ENCODE results near the gene HOXB5.

HOXB5 gene

DNA sequence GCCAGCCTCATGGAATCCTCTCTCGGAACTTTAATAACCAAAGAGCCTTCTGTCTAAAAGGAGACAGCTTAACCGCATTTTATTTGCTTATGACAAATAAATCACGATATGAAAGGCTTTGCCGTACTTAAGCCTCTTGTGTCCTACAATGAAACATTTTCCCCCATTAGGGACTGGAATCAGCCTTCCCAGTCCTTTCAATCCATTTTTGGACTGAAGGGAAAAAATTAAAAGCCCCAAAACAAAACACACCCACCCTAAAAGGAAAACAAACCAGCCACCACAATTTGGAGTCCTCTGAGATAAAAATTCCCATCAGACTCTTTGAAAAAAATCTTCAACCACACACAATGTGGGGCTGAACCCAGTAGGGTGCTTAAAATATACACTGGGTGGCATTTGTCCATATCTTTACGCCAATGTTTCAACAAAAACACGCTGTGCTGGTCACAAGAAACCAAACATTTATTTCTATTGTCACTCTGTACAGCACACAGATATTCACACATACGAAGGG, 18.5 kb downstream of the HOXB5 start:
- no peak for DNase-seq (ENCODE audit: low read depth, low spot score)

DNA sequence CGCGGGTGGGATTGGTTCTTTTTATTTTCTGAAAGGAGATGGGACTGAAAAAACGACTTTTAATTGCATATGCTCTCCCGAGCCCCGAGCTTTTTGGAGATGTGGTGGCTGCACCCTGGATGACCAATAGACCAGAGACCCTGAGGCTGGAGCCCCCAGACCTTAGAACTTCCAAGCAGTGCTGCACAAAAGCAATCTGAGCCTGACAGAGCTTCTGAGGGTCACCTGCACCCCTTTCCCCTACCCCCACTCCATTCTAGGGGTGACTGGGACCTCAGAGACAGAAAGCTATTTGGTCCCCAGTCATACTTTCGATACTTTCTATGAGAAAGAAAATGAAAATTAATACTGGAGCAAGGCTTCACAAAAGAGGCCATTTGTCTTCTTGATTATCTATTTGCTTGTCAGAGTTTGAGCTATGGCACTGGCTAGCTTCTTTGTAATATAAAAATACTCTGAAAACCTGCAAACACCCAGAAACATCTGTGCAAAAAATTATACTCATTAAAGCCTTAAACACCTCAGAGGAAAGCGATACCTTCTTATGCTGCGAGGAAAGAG, 19.0 kb downstream of the HOXB5 start:
- no peak for DNase-seq (ENCODE audit: low read depth, low spot score)

DNA sequence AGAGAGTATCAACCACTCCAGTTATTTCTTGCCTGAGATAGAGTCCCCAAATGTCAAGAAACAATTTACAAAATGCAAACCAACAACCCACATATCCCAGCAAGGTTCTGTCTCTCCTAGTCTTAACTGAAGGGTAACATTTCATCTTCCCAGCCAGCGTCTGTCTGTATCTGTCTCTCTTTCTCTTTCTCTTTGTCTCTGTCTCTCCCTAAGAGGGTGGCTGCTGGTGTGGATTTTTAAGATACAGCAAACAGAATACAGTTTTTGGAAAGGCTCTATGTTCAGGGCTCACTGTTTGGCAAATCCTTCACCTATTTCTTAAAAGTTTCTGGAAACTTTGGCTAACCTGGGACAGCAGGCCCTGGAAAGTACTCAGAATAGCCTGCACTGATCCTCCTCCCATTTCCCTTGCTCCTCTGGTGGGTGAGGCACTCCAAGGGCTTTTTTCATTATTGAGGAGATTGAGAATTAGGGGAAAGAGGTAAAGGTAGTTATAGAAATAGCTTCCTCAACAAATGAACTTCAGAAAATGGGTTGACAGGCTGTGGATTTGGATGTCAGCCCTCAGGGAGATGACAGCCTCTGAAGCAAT, 21.7 kb downstream of the HOXB5 start:
- DNase-seq (ENCODE audit: low read depth, low spot score), result no peak

DNA sequence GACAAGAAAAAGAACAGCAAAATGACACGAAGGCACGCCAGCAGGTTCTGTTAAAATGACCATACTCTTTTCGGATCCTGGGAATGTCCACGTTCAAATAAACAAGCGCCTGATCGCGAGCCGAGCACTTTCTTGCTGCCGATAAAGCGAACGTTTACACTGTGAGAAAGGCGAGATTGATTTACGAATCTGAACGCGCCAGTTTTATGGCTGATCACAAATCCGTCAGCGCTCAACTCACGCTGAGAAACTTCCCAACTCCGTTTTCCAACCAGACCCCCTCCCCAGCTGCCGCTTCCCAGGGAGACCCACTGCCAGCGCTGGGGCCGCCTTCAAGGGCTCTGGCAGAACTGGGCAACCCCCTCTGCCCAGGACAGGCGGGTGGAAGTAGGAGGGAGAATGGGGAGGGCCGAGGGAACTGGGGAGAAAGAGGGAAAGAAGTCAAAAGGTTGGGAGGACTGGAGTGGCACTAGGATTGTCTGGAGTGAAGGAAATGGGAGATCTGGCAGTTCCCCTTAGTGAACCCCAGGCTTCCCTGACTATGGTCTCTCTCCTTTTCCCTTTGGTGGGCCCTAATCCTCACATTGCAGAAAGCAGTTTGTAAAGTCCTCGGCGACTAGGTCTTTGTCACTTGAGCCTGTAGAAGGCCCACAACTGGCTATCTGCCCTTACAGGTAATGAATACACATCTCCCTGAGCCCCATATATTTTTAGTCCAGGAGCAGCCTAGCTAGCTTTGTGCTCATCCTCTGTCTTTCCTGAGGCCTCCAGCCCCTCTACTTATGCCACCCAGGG, 22.4 kb downstream of the HOXB5 start:
- DNase-seq (ENCODE audit: low read depth, low spot score), result no peak

DNA sequence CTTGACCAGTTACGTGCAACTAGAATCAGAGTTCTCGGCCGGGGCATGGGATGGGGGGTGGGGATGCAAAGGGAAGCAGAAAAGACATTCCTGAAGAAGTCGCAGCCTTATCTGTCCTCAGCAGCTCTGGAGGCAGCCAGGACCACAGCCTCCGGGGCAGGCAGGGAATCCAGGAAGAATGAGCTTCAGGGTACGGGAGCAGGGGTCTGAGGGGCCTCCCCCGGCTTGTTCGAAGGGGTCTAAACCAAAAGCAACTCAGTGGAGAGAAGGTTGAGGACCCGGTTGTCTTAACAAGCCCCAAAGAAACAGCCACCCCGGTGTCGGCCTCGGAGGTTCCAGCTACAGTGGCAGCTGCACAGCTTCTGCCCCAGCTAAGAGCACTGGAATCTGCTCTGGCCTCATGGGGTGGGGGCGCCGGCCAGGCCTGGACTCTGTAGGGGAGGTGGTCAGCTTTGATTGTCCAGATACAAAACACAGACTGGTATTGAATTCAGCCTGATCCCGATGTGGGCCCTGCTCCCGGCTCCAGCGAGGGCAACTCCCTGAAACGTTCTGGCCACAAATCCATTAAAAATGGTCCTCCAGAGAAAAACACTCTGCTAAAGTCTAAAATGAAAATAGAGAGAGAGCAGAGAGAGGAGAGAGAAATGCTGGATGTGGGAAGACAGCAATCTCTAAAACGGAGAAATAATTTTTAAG, 23.1 kb downstream of the HOXB5 start:
- peak; percentile 87 for DNase-seq (ENCODE audit: low read depth, low spot score)

DNA sequence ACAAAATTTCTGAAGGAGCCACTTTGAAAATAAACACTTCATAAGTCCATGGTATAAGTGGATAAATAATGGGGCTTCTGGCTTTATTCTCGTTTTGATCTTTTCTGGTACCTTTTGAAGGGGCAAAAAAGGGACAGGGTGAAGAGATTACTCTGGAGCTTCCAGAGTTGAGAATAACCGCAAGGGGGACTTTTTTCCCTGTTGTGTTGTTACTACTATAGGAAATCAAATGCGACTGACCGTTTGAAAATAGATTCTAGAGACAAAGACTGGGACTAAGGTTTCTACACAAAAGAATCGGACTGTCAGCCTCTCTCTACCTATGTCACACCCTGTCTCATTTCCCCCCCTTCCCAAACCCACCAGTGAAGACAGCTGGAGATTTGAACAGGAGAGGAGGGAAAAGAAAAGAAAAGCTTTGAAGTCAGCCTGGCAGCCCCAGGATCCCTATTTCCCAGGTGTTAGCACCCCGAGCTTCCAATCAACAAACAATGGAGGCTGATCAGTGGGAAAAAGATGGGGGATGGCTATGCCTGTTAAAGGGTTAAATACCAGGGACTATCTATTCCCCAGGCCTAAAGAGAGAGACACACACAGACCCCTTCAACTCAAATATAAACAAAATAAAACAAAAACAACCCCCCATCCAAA, 23.8 kb downstream of the HOXB5 start:
- no peak for DNase-seq (ENCODE audit: low read depth, low spot score)

DNA sequence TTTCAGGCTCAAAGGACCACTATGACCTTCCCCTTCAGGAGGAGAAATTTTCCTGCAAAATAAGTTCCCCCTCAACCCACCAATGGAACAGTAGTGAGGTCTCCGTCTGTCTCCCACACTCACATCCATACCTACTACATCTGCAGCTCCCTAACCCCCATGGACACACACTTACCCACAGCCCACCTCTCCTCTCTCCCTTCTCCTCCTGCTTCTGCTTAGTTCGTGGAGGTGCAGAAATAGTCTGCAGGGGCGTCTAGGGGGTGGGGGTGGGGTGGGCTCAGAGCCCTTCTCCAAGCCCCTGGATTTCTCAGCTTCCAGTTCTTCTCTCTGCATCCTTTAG, 24.4 kb downstream of the HOXB5 start:
- no peak for DNase-seq (ENCODE audit: low read depth, low spot score)

DNA sequence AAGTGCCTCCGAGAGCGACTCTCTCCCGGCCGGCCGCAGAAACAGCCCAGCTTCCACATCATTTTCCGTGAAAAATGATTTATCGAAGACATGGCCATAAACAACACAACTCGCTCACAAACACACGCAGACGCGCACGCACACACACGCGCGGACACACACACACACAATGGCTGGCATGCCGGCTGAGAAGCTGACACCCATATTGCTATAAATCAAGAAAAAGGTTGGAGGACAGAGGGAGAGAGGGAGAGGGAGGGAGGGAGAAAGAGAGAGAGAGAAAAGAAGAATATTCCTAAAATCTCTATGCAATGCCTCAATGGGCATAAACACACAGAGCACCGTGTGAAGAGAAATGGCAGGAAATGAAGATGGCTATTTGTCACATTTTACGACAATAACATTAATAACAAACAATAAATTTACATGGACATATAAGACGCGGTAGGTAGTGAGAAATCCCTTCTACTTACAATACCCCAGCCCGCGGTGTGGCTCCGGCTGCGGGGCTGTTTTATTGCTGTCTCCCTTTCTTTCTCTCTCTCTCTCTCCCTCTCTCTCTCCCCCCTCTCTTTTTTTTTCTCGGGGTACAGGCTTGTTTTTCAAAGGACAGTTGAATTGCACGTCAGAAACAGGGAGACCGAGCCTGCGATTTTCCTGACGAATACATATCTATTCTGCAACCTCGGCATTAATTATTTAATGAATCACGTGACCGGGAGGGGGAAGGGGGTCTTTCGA, 24.9 kb downstream of the HOXB5 start:
- no peak for DNase-seq (ENCODE audit: low read depth, low spot score)

DNA sequence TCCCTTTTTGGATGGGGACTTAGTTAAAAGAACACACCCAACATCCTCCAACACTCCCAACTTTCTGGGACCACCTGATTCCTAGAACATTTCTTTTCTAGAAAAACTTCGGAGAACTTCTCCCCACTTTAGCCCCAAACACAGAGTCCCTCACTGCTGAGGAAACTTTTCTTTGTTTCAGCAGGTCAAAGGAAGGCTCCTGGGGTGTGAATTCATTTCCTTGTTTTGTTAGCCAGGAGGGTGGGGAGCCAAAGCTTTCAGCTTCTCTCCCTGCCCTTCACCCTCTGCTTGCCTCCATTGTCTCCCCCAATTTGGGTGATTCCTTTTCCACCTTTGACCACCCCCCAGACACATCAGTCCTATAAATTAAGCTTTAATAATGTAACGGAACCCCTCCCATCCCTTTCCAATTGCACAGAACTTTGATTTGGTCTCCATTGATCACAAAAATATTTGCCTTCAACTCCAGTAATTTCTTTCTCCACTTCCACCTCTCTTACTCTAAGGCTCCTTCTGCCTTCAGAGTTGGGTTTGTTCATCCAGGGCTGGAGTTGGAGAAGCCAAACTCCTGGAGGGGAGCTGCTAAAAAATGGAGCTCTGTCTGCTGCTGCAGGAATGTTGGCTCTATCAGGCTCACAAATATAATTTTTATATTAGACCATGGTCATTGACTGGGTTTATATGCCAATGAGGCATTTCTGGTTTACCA, 25.8 kb downstream of the HOXB5 start:
- no peak for DNase-seq (ENCODE audit: low read depth, low spot score)

DNA sequence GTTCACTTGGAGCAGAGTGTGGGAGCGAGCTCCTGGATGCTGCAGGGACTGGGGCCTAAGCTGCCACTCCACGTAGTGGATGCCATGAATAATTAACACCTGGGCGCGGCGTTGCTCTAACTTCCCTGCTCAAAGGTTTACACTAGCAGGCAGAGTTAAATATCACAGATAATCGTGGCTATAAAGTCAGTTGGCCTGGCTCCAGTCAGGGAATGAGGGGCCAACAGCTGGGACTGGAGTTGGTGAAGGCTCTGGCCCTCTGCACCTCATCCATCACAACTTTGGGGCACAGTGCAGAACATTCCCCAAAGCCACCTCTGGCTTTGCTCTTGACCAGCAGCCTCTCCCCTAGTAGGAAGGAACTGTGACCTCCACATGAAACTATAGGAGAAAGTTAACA, 26.4 kb downstream of the HOXB5 start:
- no peak for DNase-seq (ENCODE audit: low read depth, low spot score)

DNA sequence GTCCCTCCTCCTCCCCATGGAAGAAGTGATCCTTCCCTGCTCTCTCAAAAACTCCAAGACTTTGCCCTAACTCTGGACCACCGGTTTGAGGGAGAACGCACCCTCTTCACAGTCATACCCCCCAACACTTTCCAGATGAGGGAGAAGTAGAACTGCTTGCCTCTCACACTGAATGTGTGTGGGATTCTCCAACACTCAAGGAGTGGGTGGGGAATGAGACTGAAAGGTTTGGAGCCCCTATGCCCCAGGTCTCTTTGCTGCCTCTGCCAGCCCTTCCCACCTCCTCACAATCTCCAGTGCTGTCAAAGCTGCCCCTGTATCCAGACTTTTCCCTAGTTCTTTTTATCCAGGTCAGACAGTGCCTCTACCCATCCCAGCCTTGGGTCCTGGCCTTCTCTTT, 26.9 kb downstream of the HOXB5 start:
- DNase-seq (ENCODE audit: low read depth, low spot score), result no peak

DNA sequence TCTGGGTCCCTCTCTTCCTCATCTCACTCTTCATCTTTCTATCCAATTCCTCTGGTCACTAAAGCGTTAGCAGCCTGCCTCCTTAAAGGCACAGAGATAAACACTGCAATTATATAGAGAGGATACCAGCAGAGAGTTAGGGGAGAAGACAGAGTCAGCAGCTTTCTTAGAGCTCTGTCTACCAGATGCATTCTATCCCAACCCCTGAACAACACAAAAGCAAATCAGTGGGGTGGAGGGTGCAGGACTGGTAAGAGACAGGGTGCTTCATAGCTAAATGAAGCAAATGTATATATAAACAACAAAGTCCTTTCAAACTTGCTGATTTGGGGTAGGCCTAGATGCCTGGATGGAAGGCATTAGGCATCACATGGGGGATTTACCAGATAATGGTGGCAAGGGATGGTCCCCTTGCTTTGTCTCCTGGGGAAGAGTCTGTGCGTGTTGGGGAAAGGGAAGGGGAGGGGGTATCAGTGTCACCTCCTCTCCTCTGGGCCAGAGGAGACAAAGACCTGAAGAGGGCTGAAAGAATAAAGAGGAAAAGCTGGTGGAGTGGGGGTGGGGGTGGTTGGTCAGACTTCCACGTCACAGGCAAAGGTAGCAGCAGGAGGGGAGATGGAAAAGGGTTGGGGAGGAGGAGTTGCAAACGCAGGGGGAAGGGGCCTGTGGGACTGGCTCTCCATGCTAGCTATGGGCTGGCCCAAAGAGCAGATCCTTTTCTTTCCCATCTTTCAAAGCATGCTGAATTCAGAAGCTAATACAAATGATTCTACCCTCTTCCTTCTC, 27.5 kb downstream of the HOXB5 start:
- DNase-seq (ENCODE audit: low read depth, low spot score), result no peak

DNA sequence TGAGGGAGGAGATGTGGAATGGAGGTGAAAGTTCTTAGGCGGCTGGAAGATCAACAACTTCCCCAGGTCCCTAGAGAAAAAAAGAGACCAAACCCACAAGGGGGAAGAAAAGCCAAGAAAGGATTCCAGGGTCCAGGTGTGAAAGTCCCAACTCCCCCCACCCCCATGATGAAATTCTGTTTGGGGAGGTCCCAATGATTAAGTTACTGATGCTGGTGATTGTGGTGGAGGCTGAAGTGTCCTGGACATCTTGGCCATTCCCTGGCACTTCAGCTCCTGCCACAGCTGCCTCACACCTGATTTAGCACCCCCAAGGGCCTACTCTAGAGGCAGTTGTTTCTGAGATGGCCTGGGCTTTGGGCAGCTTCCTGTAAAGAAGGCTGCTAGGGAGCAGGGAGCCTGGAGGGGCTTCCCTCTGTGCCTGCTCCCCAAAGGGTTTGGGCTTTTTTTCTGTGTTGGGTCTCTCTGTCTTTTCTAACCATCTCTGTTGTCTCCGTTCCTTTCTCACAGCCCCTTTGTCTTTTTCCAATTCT, 28.5 kb downstream of the HOXB5 start:
- DNase-seq (ENCODE audit: low read depth, low spot score), result no peak

DNA sequence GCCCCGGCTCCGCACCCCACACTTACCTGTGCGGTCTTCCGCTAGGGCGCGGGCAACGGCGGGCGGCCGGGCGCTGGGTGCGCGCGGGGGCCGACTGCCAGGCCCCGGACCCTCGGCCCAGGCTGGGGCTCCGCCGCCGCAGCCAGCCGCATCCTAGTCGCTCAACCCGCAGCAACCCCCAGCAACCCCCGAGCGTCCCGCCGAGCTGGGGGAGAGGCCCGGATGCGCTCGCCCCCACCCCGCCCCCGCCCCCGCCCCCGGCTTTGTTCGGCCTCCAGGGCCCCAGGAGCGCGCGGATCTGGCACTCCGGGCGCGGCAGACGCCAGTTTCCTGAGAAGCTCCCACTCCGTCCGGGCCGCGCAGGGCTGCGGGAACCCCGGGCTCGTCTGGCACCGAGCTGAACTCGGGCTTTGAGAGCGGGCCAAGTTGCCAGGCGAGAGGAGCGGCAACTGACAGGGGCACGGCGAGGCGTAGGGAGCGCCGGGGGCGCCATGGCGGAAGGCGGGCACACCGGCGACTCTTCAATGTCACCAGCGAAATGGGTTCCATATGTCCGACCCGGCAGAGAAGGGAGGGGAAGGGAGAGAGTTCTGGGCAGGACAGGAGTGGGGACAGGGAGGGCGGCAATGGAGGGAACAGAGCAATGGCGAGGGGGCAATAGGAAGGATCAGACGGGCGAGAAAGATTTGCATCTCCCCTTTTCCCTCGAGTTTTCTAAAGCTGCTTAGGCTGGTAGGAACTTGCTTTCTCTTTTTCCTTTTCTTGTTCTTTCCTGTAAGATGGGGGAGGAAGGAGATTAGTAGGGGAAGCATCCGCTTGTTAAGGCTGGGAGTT, 29.2 kb downstream of the HOXB5 start:
- DNase-seq (ENCODE audit: low read depth, low spot score), result no peak

DNA sequence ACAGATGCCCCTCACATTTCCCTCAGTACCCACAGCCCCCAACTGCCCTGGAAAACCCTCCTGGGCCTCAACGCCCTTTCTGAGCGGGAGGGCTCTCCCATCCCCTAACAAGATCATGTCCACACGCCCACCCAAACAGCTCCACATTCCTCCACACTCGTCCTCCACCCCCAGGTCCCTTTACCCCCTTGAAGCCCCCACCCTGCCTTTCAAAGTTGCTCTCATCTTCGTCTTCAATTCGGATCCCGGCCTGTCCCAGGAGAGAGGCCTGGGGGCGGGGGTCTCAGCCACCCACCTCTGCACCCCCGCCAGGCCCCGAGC, 29.8 kb downstream of the HOXB5 start:
- DNase-seq (ENCODE audit: low read depth, low spot score), result no peak

DNA sequence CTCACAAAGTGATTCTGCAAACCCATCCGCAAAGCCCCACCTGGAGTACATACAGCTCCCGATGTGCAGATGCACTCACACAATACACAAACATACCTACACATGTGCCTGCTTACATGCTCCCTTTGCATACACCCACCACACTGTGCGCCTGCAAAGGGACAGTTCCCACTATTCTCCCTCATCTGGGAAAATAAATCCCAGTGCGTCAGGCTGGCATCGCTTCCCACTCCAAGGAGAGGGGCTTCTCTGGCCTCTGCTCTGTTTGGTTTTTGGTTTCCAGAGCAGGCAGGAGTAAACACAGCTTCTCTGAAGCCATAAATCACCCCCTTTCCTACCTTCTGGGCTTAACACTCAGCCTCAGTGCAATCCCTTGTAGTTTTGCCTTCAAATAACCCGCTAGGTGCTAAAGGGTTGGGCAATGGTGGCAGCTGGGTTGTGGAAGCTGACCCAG, 30.2 kb downstream of the HOXB5 start:
- no peak for DNase-seq (ENCODE audit: low read depth, low spot score)

DNA sequence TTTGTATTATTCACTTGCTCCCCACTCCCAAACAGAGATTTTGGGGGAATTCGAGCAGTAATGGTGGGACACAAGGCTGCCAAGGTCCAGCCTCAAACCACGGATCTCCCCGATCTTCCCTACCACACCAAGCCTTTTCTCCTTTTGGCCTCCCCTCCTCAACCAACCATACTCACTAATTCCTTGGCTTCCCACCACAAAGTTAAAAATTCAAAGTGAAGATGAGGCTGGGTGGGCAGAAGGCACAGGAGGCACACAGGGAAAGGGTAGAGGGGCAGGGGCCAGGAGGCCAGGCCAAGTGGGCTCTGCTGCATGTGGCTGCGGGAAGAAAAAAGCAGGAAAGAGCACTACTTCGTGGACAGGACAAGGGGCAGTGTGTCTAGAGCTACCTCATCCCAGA, 30.6 kb downstream of the HOXB5 start:
- DNase-seq (ENCODE audit: low read depth, low spot score), result no peak

DNA sequence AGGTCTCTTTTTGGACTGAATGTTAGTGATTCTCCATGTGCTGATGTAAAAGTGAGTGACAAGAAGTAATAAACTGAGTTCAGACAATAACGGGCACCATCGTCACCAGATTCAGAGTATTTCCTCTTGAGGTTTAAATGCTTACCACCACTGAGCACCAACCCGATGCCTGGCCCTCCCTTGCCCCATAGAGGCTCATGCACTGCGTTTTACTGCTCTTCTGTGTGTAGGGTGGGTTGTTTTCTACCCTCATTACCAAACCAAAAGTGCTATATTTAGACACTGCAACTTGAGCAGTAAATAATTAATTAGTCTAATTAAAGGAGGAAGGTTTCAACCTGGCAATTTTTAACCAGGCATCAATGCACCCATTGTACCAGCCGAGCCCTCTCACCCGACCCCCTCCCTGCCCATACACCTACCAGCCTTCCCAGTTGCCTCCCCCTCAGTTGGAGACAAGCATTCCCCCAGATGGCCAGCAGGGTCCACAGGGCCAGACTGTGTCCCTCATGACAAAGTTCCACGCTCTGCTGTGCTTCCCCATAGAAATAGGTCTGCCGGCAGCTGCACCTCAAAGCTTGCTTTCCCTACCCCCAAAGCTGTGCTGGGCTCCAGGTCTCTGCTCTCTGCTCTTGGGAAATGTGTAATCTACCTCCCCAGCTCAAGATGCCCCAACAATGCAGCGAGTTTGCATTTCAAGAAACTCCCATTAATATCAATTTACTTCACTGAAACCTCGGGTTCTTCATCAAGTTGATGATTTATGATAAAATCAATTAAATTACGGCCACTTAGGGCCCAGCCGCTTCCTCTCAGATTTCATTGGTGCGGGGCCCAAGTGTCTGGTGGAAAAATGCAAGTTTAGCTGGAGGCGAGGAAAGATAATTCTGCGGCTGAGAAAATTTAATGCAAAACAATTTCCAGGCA, 31.4 kb downstream of the HOXB5 start:
- DNase-seq (ENCODE audit: low read depth, low spot score), result no peak

All from ELF-1 (cell line).